Measurements from ENCODE around the gene TMEM217. TPM values are rescaled to one million over a fixed set of nuclear protein-coding genes. Genes with fewer than 3 reads are reported as not detected.

The TMEM217 gene
- polyA plus RNA-seq, 3 donors = 0.09 to 0.29 TPM; not detected in 1

- peak overlapping the region; percentile 51 to 90 (median 68) for H3K4me3 ChIP-seq (replicated peaks in 1 of 3; ENCODE audit: low read depth in 2 of 3, low read length in 3 of 3)
- Mint-ChIP-seq H3K4me3 (peak overlapping the region; percentile 92 to 95), H3K27ac (peak overlapping the region; percentile 89 to 97 (median 96)), H3K4me1 (peaks cover 43% of the 10 kb centered on the region), H3K36me3 (peaks cover 0 to 6% of the 10 kb centered on the region in 2 donors), H3K27me3 (ENCODE audit: low read depth in 3 of 3) (peaks cover 0 to 3% (median 1%) of the 10 kb centered on the region in 3 donors), H3K9me3 (no peaks in the 10 kb centered on the region)
- peaks cover 26 to 33% of the 10 kb centered on the region in 2 donors for H3K4me1 ChIP-seq (ENCODE audit: control insufficient read depth in 1 of 2, insufficient read depth in 2 of 2, low read length in 2 of 2)
- intact Hi-C loops (cut with micrococcal nuclease) = no loop called here
- H3K79me2 ChIP-seq (ENCODE audit: insufficient read depth, low read length) = peaks cover 47% of the 10 kb centered on the region
- no peaks in the 10 kb centered on the region for H3K27me3 ChIP-seq (ENCODE audit: control insufficient read depth in 2 of 2, insufficient read depth in 2 of 2, low read length in 2 of 2)
- 0% methylated on average over 7 of the region's 9 CpGs for WGBS (ENCODE audit: insufficient coverage)
- H3K4me2 ChIP-seq (replicated peaks; ENCODE audit: extremely low read depth, low read length, poor library complexity, severe bottlenecking) = peak overlapping the region; percentile 77
- TF ChIP-seq CTCF (IDR thresholded peaks at IDR 0.05) = no peak
- H3K36me3 ChIP-seq (replicated peaks in 1 of 2; ENCODE audit: control insufficient read depth in 1 of 2, insufficient read depth in 2 of 2, low read length in 2 of 2) = no peaks in the 10 kb centered on the region
- H3K9ac ChIP-seq (ENCODE audit: insufficient read depth, low read length, poor library complexity, severe bottlenecking) = peak overlapping the region; percentile 90
- H3K9me3 ChIP-seq (replicated peaks in 1 of 2; ENCODE audit: control insufficient read depth in 1 of 2, insufficient read depth in 1 of 2, low read length in 2 of 2) = no peaks in the 10 kb centered on the region
- no peak for DNase-seq
- H2AFZ ChIP-seq (ENCODE audit: insufficient read depth, low read depth, low read length, poor library complexity, severe bottlenecking) = peak overlapping the region; percentile 88
- peak overlapping the region; percentile 59 to 92 for H3K27ac ChIP-seq (ENCODE audit: low read depth in 1 of 2, low read length in 2 of 2)
- no peaks in the 10 kb centered on the region for H4K20me1 ChIP-seq (ENCODE audit: insufficient read depth, low read length)
These were observed 667 bp downstream of the TMEM217 start for GRCh38 chr6:37257320-37257633.

GRCh38 chr6:37256692-37257319 is 1.1 kb downstream of the TMEM217 start:
- Histone ChIP-seq H3K9ac (ENCODE audit: insufficient read depth, low read length, poor library complexity, severe bottlenecking) (no peak overlapping the region), H3K4me3 (replicated peaks in 1 of 3; ENCODE audit: low read depth in 2 of 3, low read length in 3 of 3) (peak overlapping the region; percentile 51 to 90 (median 68)), H4K20me1 (ENCODE audit: insufficient read depth, low read length) (no peaks in the 10 kb centered on the region), H3K27ac (ENCODE audit: low read depth in 1 of 2, low read length in 2 of 2) (peak overlapping the region in 1 of 2 donors; percentile 92), H3K79me2 (ENCODE audit: insufficient read depth, low read length) (peaks cover 43% of the 10 kb centered on the region), H3K4me2 (replicated peaks; ENCODE audit: extremely low read depth, low read length, poor library complexity, severe bottlenecking) (peak overlapping the region; percentile 77), H3K9me3 (replicated peaks in 1 of 2; ENCODE audit: control insufficient read depth in 1 of 2, insufficient read depth in 1 of 2, low read length in 2 of 2) (no peaks in the 10 kb centered on the region), H3K4me1 (ENCODE audit: control insufficient read depth in 1 of 2, insufficient read depth in 2 of 2, low read length in 2 of 2) (peaks cover 26 to 33% of the 10 kb centered on the region in 2 donors), H2AFZ (ENCODE audit: insufficient read depth, low read depth, low read length, poor library complexity, severe bottlenecking) (peak overlapping the region; percentile 88), H3K27me3 (ENCODE audit: control insufficient read depth in 2 of 2, insufficient read depth in 2 of 2, low read length in 2 of 2) (no peaks in the 10 kb centered on the region), H3K36me3 (replicated peaks in 1 of 2; ENCODE audit: control insufficient read depth in 1 of 2, insufficient read depth in 2 of 2, low read length in 2 of 2) (no peaks in the 10 kb centered on the region)
- Mint-ChIP-seq H3K27ac (peak overlapping the region; percentile 89 to 97 (median 96)), H3K36me3 (peaks cover 0 to 3% of the 10 kb centered on the region in 2 donors), H3K27me3 (ENCODE audit: low read depth in 3 of 3) (peaks cover 0 to 3% (median 1%) of the 10 kb centered on the region in 3 donors), H3K9me3 (no peaks in the 10 kb centered on the region), H3K4me3 (peak overlapping the region; percentile 60 to 92), H3K4me1 (peaks cover 43% of the 10 kb centered on the region)
- no CpG with 5 or more reads among the region's 12 CpGs for WGBS (ENCODE audit: insufficient coverage)
- DNase-seq = peak; percentile 48 to 82 (median 79)
- TF ChIP-seq CTCF (IDR thresholded peaks at IDR 0.05) = no peak
- intact Hi-C loops (cut with micrococcal nuclease) = no loop called here

Measured in CD14-positive monocyte (primary cell).